Thyroid gland (tissue), 4 donors: ENCODE data around the gene PBX1. TPM values are rescaled to one million over a fixed set of nuclear protein-coding genes. Genes with fewer than 3 reads are reported as not detected.

Source experiments
- DNase-seq, 2 donors: peaks; one replicate each; pipeline ENCODE4 v3.0.0-alpha.2; 2019
- H3K27ac ChIP-seq, 3 donors: fragments of 200-600 bp; sonication (generic); 1 replicate in 2 of 3; 2 replicates in 1 of 3; pipeline ENCODE4 v1.5.1; 2016 to 2019; ENCODE audit warnings: mild to moderate bottlenecking in 1 of 3, moderate library complexity in 1 of 3
- H3K27me3 ChIP-seq: fragments of 200-600 bp; sonication (generic); one replicate; pipeline ENCODE4 v1.5.1; 2019
- H3K36me3 ChIP-seq, 2 donors: fragments of 200-600 bp; sonication (generic); one replicate each; pipeline ENCODE4 v1.5.1; 2016 to 2019
- H3K4me1 ChIP-seq, 2 donors: fragments of 200-600 bp; sonication (generic); one replicate each; pipeline ENCODE4 v1.5.1; 2017 to 2019
- H3K4me3 ChIP-seq, 3 donors: fragments of 200-600 bp; sonication (generic); replicated peaks in 1 of 3; 1 replicate in 2 of 3; 2 replicates in 1 of 3; pipeline ENCODE4 v1.5.1; 2016; ENCODE audit warnings: mild to moderate bottlenecking in 1 of 3
- H3K9me3 ChIP-seq: fragments of 200-600 bp; sonication (generic); one replicate; pipeline ENCODE4 v1.5.1; 2017
- CTCF ChIP-seq, 6 experiments: fragments of 200-600 bp in 3 of 6; fragments of 450-650 bp in 3 of 6; sonication (generic) in 3 of 6; IDR thresholded peaks; one replicate each; pipeline ENCODE4 v1.5.1; 2016 to 2019; ENCODE audit warnings: antibody characterized with exemption in 6 of 6, mild to moderate bottlenecking in 2 of 6, inconsistent platforms in 1 of 6, moderate library complexity in 1 of 6
- POLR2A ChIP-seq, 2 donors: fragments of 450-650 bp; IDR thresholded peaks; one replicate each; pipeline ENCODE4 v1.6.1; 2017; ENCODE audit warnings: antibody characterized with exemption in 2 of 2, mild to moderate bottlenecking in 2 of 2, moderate library complexity in 1 of 2
- WGBS, 2 donors: methylation state at CpG; one replicate each; pipeline ENCODE4 v1.1.5; 2017; 5-methylcytosine and 5-hydroxymethylcytosine counted together
- intact Hi-C: fragments of 100-400 bp; cut with DNase I; formaldehyde crosslinking; loops from one replicate; pipeline ENCODE4 v1.15.1; 2023
- total RNA-seq, 4 donors: library from RNA; depleted of rRNA; stranded (reverse); fragments of >200 nt; gene quantifications; one replicate each; pipeline ENCODE4 v1.2.3, GENCODE V29; 2016

PBX1 gene
- total RNA-seq, 4 donors from 2014 or later = 79.0 to 159 (median 102) TPM

GRCh38 chr1:164863056-164863455 lies 304.1 kb downstream of the PBX1 start:
- intact Hi-C loops = no loop called here
- no peak for TF ChIP-seq POLR2A (IDR thresholded peaks at IDR 0.05)
- TF ChIP-seq CTCF (IDR thresholded peaks at IDR 0.05) = no peak
- Histone ChIP-seq H3K4me1 (no peaks in the 10 kb centered on the region), H3K9me3 (no peaks in the 10 kb centered on the region), H3K27ac (no peak overlapping the region), H3K36me3 (no peaks in the 10 kb centered on the region), H3K4me3 (no peak overlapping the region), H3K27me3 (no peaks in the 10 kb centered on the region)
- no peak for DNase-seq
- 54 to 72% methylated on average over 4 of the region's 4 CpGs for WGBS, 2 donors

- no peak overlapping the region for H3K27ac ChIP-seq
- no peaks in the 10 kb centered on the region for H3K4me1 ChIP-seq
- 93 to 96% methylated on average over 3 of the region's 3 CpGs for WGBS, 2 donors
- H3K9me3 ChIP-seq = no peaks in the 10 kb centered on the region
- TF ChIP-seq CTCF (IDR thresholded peaks at IDR 0.05) = no peak
- no peak for TF ChIP-seq POLR2A (IDR thresholded peaks at IDR 0.05)
- no peaks in the 10 kb centered on the region for H3K36me3 ChIP-seq
- no peaks in the 10 kb centered on the region for H3K27me3 ChIP-seq
- DNase-seq = no peak
- no peak overlapping the region for H3K4me3 ChIP-seq
- intact Hi-C loops = no loop called here
These were observed 305.2 kb downstream of the PBX1 start for GRCh38 chr1:164864161-164864560.

- intact Hi-C loops = no loop called here
- Histone ChIP-seq H3K27me3 (no peaks in the 10 kb centered on the region), H3K27ac (no peak overlapping the region), H3K4me1 (no peaks in the 10 kb centered on the region), H3K9me3 (no peaks in the 10 kb centered on the region), H3K4me3 (no peak overlapping the region), H3K36me3 (no peaks in the 10 kb centered on the region)
- WGBS, 2 donors = 85 to 86% methylated on average over 4 of the region's 4 CpGs
- TF ChIP-seq CTCF (IDR thresholded peaks at IDR 0.05) (no peak), POLR2A (IDR thresholded peaks at IDR 0.05) (no peak)
- no peak for DNase-seq
These were observed 306.4 kb downstream of the PBX1 start for GRCh38 chr1:164865385-164865784.

GRCh38 chr1:164867590-164867989 lies 308.6 kb downstream of the PBX1 start:
- no peak overlapping the region for H3K4me3 ChIP-seq
- intact Hi-C loops = no loop called here
- TF ChIP-seq CTCF (IDR thresholded peaks at IDR 0.05) (no peak), POLR2A (IDR thresholded peaks at IDR 0.05) (no peak)
- no peak for DNase-seq
- H3K27me3 ChIP-seq = no peaks in the 10 kb centered on the region
- H3K36me3 ChIP-seq = no peaks in the 10 kb centered on the region
- H3K27ac ChIP-seq = no peak overlapping the region
- no peaks in the 10 kb centered on the region for H3K9me3 ChIP-seq
- no peaks in the 10 kb centered on the region for H3K4me1 ChIP-seq
- WGBS, 2 donors = 94% methylated on average over 8 of the region's 8 CpGs

GRCh38 chr1:164868990-164869389 lies 310.0 kb downstream of the PBX1 start:
- Histone ChIP-seq H3K36me3 (no peaks in the 10 kb centered on the region), H3K27ac (no peak overlapping the region), H3K4me3 (no peak overlapping the region), H3K27me3 (no peaks in the 10 kb centered on the region), H3K9me3 (no peaks in the 10 kb centered on the region), H3K4me1 (no peaks in the 10 kb centered on the region)
- intact Hi-C loops = no loop called here
- DNase-seq = no peak
- TF ChIP-seq CTCF (IDR thresholded peaks at IDR 0.05) (no peak), POLR2A (IDR thresholded peaks at IDR 0.05) (no peak)
- 95 to 96% methylated on average over 4 of the region's 4 CpGs for WGBS, 2 donors
